Left renal pelvis (tissue), 4 donors: ENCODE measurements around the gene CERK. TPM values are rescaled to one million over a fixed set of nuclear protein-coding genes. Genes with fewer than 3 reads are reported as not detected.
"Not testable (repeated sequence)": the region's sequence is repeated elsewhere in the genome, so short reads cannot be mapped to it uniquely, and the experiment has no call there.

ENCODE experiments used
- DNase-seq, 4 donors: peaks; one replicate each; pipeline ENCODE4 v3.0.0-alpha.2; 2013; ENCODE audit warnings: low read depth in 4 of 4, low spot score in 3 of 4
- polyA plus RNA-seq, 4 donors: library from polyadenylated mRNA; unstranded; fragments of 120-200 nt; gene quantifications; one replicate each; pipeline ENCODE4 v1.2.1, GENCODE V29; 2013; ENCODE audit not compliant: insufficient read length in 4 of 4

The CERK gene
- polyA plus RNA-seq, 4 donors, result 48.8 to 56.6 (median 50.2) TPM

DNA sequence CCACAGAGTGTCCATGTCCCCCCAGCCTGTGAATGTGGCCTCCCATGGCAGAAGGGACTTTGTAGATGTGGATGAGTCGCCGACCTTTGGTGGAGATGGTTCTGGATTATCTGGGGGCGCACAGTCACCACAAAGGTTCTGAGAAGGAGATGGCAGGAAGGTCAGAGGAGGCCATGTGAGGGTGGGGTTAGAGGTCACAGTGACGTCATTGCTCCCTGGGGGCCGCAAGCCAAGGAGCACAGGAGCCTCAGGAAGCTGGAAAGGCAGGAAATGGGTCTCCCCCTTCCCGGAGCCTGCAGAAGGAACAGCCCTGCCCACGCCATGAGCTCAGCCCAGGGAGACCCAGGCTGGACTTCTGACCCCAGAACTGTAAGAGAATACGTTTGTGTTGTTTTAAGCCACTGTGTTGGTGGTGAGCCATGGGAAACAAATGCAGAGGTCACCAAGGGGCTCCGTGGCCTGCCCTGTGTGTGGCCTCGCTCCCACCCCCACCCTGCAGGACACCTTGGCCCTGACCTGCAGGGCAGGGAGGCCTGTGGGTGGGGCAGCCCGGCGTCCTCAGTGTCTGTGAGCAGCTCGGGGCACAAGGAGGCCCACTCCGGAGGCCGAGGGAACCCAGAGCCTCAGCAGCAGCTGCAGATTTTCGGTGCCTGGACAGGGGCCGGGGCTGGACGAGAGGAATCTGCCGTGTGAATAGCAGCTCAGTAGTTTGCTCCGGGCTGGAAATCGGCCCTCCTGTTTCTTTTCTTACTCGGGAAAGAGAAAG lies 85.8 kb downstream of the CERK start:
- no peak for DNase-seq

DNA sequence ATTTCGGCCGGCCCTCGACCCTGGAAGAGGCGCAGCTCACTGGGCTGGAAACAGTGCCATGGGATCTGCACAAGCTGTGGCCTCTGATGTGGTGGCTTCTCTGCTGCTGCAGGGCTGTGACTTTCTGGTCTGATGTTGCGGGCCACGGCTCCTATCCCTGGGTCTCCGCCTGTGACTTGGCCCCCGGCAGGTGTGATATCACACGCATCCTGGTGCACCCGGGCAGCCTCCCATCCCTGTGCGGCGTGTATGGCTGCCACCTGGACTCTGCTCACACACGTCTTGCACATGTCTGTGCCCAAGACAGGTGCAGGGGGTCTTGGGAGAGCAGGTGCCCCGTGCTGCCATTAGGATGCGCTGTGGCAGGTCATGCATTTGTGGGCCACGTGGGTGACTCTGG lies 86.7 kb downstream of the CERK start:
- no peak for DNase-seq

DNA sequence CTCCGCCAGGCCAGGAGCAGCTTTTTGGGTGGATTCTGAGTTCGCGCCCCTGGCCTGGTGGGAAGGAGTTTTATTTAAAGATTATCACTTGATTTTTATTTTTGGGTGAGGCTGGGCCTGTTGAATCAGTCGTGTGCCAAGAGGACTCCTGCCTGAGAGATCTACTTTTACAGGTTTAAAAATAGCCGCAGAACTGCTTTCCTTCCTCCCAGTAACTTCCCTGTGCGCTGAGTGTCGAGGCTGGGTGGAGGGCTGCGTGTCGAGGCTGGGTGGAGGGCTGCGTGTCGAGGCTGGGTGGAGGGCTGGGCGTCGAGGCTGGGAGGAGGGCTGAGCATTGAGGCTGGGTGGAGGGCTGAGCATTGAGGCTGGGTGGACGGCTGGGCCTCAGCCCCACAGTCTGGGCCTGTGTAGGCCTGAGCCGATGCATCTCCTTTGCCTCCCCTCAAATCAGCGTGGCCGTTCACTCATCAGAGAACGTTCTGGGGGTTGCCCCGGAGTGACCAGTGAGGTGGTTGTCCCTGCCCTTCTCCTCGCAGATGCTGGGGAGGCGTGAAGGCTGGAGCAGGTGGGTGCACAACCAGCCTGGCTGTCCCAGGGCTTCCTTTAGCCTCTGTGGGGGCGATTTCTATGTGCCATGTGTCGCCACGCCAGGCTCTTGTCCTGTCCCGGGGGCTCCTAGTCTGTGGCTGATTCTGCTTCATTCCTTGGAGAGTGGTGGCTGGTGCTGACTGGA lies 87.8 kb downstream of the CERK start:
- DNase-seq, result no peak

DNA sequence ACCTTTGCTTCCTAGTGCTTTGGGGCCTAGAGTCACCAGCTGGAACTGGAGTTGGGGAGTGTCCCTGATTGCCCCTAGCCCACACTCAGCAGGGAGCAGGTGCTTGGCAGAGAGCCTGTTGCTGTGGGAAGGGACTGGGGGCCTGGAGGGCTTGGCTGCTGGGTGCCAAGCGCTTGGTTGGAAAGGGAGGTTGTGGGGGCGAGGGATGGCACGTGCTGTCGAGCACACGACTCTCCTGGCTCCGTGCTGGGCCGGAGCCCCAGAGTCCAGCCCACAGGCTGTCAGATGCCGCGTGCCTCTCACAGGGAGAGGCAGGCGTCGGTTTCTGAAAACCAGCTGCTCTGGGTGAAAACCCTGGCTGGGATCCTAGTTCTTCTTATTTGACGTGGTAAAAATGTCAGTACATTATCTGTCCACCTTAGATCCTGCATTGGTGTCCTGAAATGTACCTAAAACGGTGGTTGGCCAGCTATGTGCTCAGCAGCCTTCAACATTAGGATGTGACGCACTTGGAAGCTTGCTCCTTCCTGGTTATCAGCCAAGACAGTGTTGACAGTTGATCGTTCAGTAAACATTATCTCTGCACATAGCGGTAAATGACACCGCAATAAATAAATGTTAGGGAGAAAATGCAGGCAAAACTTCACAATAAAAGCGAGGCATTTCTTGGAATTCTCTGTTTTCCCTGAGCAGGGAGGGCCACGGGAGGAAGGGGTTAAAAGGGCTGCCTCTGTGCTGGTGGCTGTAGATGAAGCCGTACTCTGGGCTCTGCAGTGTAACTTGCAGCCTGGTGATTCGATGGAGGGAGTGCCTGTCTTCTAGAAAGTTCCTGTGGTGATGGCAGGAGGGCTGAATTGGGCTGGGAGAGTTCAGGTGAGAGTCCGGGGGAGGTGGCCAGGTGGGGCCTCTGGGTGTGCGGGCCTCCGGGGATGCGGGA lies 88.6 kb downstream of the CERK start:
- no peak for DNase-seq

DNA sequence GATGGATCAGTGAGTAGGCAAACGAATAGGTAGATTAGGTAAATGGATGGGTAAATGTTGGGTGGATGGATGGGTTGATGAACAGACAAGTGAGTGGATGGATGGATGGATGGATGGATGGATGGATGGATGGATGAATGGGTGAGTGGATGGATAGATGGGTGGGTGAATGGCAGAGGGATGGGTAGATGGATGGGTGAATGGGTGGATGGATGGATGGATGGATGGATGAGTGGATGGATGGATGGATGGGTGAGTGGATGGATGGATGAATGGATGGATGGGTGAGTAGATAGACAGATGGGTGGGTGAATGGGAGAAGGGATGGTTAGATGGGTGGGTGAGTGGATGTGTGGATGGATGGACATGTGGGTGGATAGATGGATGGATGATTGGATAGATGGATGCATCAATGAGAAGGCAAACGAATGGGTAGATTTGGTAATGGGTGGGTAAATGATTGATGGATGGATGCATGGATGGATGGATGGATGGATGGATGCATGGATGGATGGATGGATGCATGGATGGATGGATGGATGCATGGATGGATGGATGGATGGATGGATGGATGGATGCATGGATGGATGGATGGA lies 89.7 kb downstream of the CERK start:
- DNase-seq, result not testable (repeated sequence)

DNA sequence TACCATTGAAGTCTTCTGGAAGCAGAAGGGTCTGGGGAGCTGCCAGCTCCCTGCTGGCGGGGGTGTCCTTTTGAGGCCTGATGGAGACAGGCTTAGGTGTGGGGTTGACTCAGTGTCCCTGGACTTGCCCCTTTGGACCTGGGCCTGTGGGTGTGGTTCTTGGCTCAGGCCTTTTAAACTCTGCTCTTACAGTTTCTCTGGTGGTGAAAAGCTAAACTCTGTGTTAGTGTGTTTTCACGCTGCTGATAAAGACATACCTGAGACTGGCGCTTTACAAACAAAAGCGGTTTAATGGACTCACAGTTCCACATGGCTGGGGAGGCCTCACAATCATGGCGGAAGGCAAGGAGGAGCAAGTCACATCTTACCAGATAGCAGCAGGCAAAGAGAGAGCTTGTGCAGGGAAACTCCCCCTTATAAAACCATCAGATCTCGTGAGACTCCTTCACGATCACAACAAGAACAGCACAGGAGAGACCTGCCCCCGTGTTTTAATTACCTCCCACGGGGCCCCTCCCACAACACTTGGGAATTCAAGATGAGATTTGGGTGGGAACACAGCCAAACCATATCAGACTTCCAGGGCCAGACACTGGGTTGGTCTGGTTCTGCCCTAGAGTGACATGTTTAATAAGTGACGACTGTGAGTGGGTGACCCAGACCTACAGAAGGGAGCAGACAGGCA lies 91.4 kb downstream of the CERK start:
- DNase-seq, result no peak

DNA sequence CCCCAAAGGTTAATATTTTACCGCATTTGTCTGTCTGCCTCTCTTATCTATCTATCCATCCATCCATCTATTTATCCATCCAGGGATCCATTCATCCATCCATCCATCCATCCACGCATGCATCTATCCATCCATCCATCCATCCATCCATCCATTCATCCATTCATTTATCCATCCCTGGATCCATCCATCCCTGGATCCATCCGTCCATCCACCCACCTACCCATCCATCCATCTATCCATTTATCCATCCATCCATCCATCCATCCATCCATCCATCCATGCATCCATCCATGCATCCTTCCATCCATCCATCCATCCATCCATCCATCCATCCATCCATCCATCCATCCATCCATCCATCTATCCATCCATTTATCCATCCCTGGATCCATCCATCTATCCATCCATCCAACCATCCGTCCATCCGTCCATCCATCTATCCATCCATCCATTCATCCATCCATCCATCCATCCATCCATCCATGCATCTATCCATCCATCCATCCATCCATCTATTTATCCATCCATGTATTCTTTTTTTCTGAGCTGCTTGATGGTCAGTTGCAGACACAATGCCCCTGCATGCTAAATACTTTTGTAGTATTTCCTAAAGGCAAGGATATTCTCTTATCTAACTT lies 95.1 kb downstream of the CERK start:
- not testable (repeated sequence) for DNase-seq

DNA sequence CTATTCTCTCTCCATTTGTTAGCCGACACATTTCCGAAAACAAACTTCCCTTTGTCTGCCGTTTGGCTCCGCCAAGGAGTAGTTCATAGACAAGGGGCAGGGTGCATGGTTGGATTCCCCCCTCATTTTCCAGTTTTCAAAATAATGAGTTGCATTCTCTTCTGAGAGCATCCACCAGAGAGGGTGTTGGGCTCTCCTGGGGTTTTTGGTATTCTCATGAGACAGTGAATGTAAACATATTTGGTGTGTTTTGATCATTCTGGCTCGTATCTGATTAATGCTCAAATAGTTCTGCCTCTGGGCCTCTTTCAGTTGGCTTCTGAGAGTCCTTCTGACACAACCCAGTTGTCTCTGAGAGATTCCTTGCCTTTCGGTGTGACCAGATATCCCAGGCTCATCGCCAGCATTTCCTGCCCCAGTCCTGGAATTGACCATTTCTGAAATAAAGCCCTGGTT lies 96.2 kb downstream of the CERK start:
- DNase-seq, result no peak

DNA sequence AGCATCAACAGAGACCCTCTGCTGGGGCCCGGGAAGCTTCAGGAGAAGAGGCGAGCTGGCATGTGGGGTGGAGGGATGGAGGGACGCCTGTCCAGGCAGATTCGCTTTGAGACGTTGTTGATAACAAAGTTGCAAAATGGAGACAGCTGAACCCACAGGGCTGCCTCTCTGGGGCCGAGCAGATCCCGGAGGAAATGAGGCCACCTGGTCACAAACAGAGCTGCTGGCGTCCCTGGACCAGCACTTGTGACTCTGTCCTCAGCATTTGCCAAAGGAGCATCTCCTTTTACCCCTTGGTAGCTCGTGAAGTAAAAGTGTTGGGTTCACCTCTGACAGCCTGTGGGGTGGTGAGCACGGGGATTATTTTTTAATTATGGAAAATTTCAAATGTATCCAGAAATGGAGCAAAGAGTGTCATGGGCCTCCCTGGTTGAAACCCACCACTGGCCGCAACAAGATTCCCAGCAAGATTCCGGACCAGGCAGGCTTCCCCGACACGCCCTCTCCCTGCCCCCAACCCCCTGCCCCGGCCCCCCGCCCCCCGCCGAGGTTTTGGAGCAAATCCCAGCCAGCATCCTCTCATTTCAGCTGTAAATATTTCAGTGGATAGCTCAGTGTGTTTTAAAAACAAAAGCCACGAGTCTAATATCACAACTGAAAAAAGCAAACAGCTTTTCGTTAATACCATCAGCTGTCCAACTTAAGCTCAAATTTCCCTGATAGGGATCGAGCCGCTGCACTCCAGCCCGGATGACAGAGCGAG lies 97.6 kb downstream of the CERK start:
- no peak for DNase-seq

DNA sequence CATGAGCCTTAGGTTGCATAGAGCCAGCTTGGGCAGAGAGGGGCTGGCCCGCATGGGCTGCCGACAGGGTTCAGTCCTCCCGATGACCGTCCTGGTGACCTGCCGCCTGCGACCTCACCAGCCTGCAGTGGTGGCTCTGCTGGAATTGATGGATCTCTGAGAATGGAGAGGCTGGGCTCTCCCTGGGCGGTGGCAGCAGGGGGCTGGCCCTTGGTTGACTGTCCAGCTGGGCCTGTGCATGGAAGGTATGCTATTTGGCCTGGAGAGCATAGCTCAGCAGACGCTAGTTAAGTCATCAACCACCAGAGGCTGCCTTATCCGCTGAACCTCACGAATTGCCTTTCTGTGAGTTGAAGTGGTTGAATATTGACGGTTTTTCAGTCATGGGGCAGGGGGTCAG lies 98.2 kb downstream of the CERK start:
- DNase-seq, result no peak

DNA sequence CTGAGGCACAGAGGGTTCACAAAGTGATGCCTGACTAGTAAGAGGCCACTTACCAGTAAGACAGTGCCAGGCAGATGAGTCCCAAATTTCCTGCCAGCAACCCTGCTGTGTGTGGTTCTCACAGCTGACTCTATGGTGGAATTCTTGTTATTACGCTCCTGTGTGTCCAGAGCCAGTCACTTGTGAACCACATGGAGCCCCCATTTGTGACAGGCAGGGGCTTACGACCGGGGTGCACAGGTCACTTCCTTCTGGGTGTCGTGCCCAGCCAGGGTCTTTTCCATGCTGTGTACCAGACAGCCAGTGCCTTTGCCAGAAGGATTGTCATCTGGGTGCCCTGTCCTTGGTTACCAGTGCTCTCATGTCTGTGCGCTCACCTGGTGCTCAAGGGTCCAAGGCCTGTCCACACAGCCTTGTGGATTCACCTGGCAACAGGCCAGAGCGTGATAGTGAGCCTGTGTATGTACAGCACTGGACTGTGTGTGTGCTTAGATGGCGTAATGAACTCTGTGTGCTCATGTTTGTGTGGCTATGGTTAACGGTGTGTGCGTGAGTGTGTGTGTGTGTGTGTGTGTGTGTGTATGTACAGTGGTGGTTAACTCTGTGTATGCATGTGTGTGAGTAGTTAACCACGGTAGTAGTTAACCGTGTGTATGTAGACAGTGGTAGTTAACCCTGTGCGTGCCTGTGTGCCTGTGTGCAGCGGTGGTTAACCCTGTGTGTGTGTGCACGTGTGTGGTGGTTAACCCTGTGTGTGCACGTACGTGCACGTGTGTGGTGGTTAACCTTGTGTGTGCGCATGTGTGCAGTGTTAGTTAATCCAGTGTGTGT lies 99.2 kb downstream of the CERK start:
- DNase-seq, result no peak

DNA sequence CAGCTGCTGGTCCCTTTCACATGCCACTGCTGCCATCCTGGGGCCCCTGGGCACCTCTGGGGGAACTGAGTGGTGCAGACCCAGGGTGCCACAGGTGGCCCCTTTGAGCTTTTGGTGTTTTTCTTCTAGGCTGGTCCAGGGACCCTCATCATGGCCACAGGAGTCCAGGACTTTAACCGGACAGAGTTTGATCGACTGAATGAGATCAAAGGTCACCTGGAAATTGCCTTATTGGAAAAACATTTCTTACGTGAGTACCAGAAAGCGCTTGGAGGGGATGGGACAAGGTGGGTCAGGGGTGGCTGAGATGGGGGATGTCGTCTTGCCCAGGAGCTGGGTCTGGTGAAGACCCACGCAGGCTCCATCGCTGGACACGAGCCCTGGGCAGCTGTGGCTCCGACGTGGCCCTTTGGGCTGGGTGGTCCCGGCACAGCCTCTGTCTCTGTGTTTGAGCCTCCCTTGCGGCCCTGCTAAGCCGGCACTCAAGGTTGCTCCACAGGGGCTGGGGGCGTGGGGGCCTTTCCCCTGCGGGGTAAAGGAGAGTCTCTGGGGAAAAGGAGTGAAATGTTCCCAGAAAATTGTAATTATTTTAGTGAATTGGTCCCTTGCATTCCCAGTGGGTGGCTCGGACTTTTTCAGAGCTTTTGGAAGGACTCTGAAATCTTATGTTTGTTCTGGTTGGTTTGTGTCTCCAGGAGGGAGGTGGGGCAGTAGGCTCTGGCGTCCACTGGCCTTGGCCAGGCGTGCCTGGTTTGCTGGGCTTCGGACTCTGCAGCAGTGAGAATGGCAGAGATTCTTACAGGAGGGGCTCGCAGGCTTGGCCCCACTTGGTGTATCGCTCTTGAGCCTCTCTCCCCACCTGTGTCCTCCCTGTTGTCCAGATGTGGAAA lies 100.1 kb downstream of the CERK start:
- DNase-seq, result no peak

DNA sequence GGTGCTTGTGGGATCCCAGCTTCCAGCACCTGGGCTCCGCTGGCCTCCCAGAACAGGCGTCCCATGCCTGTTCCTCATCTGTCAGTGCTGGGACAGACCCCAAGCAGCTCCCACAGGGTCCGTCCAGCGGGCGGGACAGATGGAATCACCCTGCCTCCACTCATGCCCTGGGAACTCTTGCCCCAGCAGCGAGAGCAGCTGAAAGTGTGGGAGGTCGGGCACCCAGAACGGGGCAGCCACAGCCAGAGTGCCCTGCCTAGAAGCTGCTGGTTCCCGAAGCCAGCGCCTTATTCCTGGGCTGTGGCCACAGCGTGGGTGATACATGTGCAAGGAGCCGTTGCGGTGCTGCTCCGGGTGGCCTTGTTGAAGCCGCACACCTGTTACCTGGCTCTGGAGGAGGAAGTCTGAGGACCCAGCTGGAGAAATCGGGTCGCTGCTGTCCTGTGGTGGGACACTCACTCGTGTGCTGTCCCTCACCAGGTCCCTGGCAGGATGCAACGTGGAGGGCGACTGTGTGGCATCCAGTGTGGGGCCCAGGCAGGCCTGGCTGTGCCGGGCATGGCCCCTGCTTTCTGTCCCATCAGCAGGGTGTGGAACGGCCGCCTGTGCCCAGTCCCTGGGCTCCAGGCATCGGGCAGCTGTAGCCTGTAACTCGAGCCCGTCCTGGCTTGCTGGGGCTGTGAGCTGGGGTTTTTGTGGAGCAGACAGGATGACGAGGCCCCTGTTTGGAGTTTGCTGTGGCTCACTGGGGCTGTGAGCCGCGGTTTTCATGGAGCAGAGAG lies 101.6 kb downstream of the CERK start:
- DNase-seq, result no peak

DNA sequence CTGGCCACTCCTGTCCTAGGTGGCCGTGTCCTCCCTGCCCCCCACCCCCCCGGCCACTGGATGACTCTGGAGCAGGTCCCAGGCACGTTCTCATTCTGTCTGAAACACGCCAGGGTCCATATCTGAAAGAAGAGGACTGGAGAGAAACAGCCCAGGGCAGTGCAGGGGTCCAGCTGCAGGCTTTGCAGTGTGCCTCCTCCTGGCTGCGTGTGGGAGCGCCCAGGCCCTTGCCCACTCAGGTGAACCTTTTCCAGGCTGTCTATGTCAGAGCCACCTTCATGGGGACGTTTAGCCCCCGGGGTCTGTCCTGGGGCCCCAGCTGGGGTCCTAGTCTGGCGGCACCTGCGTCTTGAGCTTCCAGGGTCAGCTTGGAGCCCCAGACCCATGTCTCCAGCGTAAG lies 102.3 kb downstream of the CERK start:
- DNase-seq, result no peak

DNA sequence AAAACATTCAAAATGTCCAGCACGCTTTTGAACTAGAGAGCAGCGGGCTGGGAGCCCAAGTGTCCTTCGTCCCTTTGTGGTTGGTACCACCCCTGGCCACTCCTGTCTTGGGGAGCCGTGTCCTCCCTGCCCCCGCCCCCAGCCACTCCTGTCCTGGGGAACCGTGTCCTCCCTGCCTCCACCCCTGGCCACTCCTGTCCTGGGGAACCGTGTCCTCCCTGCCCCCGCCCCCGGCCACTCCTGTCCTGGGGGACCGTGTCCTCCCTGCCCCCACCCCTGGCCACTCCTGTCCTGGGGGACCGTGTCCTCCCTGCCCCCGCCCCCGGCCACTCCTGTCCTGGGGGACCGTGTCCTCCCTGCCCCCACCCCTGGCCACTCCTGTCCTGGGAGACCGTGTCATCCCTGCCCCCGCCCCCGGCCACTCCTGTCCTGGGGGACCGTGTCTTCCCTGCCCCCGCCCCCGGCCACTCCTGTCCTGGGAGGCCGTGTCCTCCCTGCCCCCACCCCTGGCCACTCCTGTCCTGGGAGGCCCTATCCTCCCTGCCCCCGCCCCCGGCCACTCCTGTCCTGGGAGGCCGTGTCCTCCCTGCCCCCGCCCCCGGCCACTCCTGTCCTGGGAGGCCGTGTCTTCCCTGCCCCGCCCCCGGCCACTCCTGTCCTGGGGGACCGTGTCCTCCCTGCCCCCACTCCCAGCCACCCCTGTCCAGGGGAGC lies 102.9 kb downstream of the CERK start:
- not testable (repeated sequence) for DNase-seq
